Measurements from ENCODE around the gene CCDC181.

Gene CCDC181

DNA sequence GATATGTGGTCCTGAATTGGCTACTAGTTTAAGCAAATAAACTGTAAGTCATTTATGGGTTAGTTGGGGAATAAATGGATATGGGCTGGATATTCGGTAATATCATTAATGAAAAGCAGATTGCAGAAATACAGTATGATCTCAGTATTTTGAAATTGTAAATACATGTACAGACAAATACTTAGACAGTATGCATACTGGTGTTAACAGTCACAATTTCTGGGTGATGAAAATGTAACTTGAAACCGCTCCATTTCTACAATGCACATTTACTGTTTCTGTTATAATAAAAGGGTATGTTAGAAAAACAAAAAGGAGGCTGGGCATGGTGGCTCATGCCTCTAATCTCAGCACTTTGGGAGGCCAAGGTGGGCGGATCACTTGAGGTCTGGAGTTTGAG is 31.3 kb downstream of the CCDC181 start:
- no peak for DNase-seq

DNA sequence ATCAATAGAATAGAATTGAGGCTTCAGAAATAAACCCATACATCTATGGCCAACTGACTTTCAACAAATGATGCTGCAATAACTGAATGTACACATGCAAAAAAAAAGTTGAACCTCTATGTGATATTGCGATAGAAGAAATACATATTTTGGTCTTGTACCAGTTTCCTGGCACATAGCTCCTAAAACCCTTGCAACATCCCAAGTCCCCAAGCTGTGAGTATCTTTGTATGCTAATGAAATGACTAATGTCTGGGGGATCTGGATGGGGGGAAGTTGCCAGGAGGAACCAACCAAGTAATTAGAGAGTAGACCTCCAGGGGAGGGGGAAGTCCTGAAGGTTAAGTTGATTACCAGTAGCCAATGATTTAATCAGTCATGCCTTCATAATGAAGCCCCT is 34.9 kb downstream of the CCDC181 start:
- DNase-seq, result no peak

DNA sequence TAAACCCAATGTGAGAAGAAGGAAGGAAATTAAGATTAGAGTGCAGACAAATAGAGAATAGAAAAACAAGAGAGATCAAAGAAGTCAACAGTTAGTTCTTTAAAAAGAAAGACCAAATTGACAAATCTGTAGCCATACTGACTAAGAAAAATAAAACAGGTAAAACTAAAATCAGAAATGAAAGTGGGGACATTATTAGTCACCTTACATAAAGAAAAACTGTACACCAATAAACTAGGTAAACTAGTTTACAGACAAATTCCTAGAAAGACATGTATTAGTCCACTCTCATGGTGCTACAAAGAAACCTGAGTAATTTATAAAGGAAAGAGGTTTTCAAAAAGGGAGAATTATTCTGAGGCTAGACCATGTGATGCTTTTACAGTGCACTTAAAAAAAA is 37.0 kb downstream of the CCDC181 start:
- DNase-seq, result no peak

DNA sequence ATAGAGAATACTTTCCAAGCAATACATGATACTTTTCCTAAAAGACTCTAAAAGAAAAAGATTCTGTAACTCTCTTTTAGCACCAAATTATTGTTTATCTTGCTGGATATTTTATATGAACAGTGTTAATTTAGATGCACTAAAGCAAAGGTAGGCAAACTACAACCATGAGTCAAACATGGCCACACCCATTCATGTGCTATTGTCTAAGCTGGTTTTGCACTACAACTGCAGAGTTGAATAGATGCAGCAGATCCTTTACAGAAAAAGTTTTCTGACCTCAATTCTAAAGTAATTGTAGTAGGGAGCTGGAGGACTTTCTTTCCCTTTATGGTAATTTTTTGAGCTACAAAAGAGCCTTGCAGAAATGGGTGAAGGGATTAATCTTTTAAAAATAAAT is 39.9 kb downstream of the CCDC181 start:
- DNase-seq, result no peak

DNA sequence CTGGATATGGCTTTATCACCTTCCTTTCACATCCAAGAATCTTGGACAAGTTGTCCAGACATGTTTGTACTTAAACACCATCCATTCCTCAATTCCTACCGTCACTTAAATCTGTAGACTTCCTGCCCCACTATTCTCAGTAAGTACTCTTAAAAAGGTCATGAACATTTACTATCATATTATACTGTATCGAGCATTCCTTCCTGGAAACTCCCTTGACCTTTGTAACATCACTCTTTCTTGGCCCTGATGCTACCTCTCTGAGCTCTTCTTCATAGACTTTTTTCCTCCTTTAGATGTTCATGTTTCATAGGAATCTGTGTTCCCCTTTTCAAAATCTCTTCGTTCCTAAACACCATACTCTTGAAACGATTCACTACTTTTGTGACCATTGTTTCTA is 43.8 kb downstream of the CCDC181 start:
- no peak for DNase-seq

DNA sequence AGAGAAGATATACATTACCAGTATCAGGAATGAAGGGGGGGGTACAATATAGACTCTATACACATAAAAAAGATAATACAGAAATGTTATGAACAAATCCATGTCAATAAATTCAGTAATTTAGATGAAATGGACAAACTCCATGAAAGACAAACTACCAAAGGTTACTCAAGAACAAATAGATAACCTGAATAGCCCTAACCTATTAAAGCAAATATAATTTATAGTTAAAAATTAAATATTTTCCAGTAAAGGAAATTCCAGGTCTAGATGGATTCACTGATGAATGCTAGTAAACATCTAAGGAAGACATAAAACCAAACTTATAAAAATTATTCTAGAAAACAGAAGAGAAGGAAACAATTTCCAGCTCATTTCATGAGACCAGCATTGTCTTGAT is 46.1 kb downstream of the CCDC181 start:
- DNase-seq, result no peak

DNA sequence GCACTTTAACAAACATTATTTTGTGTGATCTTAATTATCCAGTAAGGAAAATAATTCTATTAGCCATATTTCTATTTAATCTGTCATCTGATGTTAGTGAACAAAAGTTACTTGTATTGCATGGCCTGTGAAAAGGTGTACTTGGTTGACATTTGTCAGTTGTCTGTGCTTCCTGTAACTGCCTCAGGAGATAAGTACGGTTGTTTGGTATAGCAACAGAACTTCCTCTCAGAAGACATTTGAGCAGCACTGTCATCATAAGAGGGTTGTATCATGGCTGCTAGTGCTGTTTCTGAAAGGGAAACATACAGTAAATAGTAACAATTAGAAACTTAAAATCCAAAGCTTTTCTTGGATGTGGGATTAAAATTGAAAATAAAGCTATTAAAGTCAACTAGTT is 55.9 kb downstream of the CCDC181 start:
- peak; percentile 27 for DNase-seq

DNA sequence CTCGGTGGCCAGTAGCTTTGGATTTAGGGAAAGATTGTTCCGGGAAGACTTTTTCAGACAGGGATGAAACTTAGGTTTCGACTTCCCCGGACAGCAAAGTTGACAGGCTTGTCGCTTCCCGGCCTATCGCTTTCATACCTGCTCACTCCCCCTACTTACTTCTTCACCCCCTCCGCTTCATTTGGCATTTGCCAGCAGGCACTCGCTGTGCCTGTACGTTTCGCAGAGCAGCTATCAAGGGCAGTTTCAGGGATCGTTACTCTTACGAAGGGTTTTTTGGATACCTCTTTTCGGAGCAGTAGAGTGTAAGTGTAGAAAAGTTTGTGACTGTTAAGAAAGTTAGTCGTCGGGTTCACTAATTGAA is 58.9 kb downstream of the CCDC181 start:
- DNase-seq, result peak; percentile 42

DNA sequence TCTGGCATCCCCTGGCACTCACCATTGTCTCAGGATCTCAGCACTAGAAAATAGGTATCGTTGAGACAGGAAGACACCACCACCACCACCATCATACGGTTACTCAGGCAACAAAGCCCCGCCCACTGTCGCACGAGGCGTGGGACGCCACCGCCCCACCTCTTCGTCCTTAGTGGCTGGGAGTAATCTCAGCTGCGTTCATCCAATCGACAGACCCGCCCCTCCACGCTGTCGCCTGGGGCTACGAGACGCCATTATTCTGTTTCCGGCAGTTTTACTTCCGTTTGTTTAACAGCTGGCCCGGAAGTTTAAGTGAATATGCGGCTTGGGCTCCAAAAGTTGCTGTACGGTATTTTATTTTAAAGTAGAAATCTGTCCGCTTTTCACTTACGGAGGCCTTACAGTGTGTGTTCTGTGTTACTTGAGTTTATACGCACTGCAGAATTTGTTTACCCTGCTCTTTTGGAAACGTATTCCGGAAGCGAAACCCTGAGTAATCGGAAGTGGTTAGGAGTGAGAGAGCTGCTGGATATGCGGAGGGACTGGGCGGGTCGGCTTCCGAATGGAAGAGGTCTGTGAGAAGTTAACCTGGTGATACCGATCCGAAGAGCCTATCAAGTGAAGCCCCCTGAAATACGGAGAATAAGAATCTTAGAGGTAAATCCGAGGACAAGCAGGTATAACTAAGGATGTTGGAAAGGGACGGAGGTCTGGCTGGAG is 59.4 kb downstream of the CCDC181 start, which contains the start of the genes BLZF1 and NME7:
TSS of gene BLZF1 (plus strand) at position 510 of the 720 bp plus-strand sequence. CDS start 1,328 bp downstream, outside the sequence.
TSS of gene NME7 (minus strand) at position 112 of the 720 bp plus-strand sequence. CDS start at position 25, 87 bp downstream.
- peak; percentile 98 for DNase-seq

DNA sequence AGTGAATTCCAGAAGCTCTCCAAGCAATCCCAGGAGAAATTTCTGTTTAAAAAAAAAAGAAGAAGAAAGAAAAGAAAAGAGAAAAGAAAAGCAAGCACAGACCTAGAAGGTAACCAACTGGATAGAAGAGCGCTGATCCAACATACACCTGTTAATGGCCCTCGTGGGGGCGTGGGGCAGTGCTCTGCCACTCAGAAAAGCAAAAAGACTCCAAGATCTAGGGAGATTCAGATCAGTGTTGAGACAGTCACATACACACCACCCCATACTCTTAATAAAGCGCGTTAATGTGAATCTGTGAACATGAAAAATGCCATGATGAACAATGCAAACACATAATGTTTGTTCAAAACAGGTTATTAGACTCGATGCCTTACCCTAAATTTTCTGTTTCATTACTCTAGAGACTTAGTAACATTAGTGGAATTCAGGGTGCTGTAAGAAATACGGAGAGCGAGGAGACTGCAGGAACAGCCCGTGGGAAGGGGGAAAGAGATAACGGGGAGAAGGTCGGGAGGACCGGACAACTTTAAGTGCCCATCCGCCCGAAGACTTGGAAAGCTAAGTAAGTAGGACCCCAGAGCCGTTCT is 60.1 kb downstream of the CCDC181 start:
- no peak for DNase-seq

DNA sequence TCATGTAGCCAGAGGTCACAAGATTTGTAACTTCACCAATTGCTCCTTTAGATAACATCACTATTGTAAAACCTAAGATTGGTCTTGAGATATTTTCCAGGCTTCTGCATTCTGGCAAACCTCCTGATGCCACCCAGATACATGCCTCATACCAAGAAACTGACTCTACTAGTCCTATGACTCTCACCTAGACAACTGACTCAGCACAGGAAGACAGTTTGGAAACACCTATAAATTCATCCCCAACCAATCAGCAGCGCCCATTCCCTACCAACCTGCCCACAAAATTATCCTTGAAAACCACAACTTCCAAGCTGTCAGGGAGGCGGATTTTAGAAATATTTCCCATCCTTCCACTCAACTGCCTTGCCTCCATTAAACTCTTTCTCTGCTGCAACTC is 62.3 kb downstream of the CCDC181 start:
- no peak for DNase-seq

DNA sequence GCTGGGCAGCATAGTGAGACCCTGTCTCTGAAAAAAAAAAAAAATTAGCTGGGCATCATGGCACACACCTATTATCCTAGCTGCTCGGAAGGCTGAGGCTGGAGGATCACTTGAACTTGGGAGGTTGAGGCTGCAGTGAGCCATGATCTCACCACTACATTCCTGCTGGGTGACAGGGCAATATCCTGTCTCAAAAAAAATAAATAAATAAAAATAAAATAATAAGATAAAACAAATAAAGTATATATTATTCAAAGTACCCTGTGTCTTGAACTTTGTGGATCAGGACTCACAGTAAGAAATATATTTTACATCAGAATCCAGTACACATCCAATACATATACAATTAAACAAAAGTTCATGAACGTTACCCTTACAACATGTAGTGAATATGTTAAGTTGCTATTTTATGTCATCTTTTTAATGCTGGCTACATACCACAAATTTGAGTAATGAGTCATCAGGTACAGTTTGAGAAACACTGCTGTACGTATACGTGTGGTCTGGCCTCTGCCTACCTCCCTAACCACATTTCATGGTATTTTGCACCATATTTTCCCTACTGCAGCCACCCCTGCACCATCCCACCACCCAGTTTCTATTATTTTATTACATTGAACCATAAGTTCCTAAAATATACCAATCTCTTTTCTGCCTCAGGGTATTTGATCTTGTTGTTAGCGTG is 64.1 kb downstream of the CCDC181 start:
- peak; percentile 37 for DNase-seq

DNA sequence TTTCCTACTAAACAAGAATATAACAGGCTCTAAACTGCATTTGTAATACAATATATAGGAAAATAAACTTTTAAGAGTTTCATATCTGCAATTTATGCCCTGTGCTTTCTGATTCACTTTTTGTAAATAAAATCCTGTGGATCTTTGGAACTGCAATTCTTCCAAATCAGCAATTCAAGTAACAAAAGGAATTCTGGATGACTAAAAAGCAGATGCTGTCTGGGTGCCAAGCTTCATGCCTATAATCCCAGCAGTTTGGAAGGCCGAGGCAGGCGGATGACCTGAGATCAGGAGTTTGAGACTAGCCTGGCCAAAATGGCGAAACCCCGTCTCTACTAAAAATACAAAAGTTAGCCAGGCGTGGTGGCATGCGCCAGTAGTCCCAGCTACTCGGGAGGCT is 66.0 kb downstream of the CCDC181 start:
- DNase-seq, result no peak

DNA sequence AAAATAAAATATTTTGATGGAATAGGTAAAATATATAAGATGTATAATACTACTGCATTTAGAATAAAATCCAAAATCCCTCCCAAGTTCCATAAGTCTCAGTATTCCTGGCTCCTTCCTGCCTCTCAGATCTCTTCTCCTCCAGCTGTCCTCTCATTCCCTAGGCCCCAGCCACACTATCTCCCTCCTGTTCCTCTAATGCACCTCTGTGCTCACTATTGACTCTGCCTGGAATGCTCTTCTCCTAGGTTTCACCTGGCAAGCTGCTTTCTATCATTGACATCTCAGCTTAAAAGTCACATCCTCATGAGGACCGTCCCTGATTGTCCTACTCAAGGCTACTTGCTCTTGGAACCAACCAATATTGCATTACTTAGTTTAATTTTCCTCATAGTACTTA is 66.9 kb downstream of the CCDC181 start:
- no peak for DNase-seq

DNA sequence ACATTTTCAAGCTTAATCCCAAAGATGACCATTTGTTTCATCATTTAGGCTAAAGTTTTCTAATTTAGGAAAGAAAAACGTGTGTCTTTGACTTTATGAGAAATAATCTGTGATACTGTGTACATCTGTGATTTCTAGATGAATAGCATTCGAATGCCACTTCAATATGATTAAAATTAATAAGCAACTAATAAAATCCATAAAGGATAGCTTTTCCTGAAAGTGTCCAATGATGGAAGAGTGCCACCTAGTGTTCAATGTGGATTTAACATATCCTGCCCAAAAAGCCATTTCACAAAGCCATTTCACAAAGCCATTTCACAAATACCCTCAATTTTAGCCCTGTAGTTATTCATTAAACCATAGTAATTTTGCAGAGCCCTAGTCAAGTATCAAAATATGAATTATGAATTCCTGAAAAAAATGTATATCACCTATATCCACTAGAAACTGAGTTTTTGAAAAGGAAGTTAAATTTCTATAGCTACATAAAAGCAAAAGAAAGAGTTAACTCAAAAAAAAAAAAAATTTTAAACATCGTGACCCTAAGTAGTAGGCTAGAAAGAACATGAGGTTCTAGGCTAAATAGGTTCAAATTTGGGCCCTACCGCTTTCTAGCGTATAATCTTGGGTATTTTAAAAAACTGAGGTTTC is 78.8 kb downstream of the CCDC181 start:
- DNase-seq, result peak; percentile 72

DNA sequence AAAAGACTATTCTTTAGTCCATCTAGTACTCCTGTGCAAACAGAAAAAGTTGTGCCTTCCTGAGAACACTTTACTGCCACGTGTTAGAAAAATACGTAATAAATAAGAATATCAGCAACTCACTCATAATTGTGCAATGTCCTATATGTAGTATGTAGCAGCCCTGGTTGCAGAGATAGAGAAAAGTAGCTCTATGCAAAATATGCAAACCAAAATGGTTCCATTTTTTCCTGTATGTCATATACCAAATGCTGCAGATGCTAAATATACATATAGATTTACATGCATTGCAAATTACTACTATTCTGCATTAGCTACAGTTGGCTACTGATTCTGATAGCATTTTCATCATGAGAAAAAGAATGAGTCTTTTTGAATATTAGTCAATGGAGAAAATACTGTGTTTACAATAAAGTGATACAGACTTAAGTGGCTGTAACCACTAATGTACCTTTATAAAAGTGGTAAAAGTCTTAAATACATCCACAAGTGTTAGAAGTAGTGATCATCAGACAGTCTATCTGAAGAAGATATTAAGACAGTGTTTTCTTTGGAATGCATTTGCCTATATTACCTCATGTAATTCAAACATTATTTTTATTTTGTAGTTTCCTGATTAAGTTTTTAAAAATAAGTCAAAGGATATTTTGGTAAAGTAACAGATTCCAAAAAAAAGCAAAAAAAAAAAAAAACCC is 79.4 kb downstream of the CCDC181 start:
- no peak for DNase-seq

DNA sequence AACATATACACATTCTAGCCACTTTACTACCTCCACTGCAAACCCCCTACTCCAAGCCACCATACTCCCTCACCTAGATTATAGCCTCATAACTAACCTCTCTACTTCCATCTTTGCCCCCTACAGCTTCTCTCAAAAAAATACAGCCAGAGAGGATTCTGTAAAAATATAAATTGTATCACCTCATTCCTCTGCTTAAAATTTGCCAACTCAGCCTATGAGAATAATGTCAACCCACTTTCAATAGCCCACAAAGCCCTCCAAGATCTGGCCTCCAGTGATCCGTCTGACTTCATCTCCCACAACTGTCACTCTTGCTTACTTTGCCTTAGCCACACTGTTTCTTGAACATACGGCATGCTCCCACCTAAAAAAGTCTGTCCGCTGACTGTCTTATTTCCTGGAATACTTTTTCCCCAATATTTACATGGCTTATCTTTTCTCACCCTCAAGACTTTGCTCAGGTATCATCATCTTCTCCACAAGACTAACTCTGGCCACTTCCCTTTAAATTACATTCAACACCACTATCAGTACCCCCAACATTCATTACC is 81.2 kb downstream of the CCDC181 start:
- DNase-seq, result no peak

DNA sequence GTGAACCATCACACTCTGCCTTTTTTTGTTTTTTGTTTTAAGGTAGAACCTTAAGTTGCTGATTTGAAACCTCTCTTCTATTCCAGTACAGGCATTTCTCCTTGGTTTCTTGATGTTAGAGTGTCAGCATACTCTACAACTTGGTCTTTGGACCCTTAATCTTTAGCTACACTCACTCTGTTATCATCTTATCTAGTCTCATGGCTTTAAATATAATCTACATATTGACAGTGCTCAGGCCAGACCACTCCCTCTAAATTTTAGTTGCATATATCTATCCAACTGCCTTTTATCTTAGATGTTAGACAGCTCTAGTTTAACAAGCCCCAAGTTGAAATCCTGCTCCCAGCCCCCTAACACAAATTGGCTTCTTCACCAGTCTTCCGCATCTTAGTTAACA is 81.8 kb downstream of the CCDC181 start:
- DNase-seq, result no peak
